Uterus (tissue), 2 donors: ENCODE data around the gene SLC26A1.

ENCODE experiments used
- CTCF ChIP-seq, 4 experiments: fragments of 200-600 bp in 2 of 4; fragments of 450-650 bp in 2 of 4; sonication (generic) in 2 of 4; IDR thresholded peaks; one replicate each; pipeline ENCODE4 v1.5.1; 2016 to 2019; ENCODE audit warnings: antibody characterized with exemption in 4 of 4, mild to moderate bottlenecking in 2 of 4, moderate library complexity in 1 of 4
- POLR2A ChIP-seq, 2 donors: fragments of 450-650 bp; IDR thresholded peaks; one replicate each; pipeline ENCODE4 v1.6.1; 2016; ENCODE audit warnings: antibody characterized with exemption in 2 of 2, mild to moderate bottlenecking in 1 of 2, moderate library complexity in 1 of 2

- TF ChIP-seq POLR2A (IDR thresholded peaks at IDR 0.05) = no peak
- no peak for TF ChIP-seq CTCF (IDR thresholded peaks at IDR 0.05)
These were observed 25.2 kb upstream of the SLC26A1 start for GRCh38 chr4:1018147-1019020.
